Right atrium auricular region (tissue), 2 donors: ENCODE data around the gene CDCA4. TPM values are rescaled to one million over a fixed set of nuclear protein-coding genes. Genes with fewer than 3 reads are reported as not detected.
A peak's percentile ranks its signal among the peaks of the same experiment; 100 is the strongest.
"Not testable (repeated sequence)": the region's sequence is repeated elsewhere in the genome, so short reads cannot be mapped to it uniquely, and the experiment has no call there.

Experiments
- DNase-seq: peaks from one replicate; pipeline ENCODE4 v3.0.0-alpha.2; 2019; ENCODE audit warnings: low spot score
- H3K27ac ChIP-seq, 2 donors: fragments of 200-600 bp; sonication (generic); 1 replicate in 1 of 2; 2 replicates in 1 of 2; pipeline ENCODE4 v1.5.1; 2016 to 2019
- H3K27me3 ChIP-seq, 2 donors: fragments of 200-600 bp; sonication (generic); one replicate each; pipeline versions ENCODE4 v1.5.1 to v1.6.0; 2017 to 2019
- H3K36me3 ChIP-seq: fragments of 200-600 bp; sonication (generic); one replicate; pipeline ENCODE4 v1.5.1; 2016
- H3K4me1 ChIP-seq, 2 donors: fragments of 200-600 bp; sonication (generic); one replicate each; pipeline versions ENCODE4 v1.5.1 to v1.6.0; 2017 to 2019
- H3K4me3 ChIP-seq, 2 donors: fragments of 200-600 bp; sonication (generic); 1 replicate in 1 of 2; 2 replicates in 1 of 2; pipeline ENCODE4 v1.5.1; 2017 to 2019; ENCODE audit warnings: mild to moderate bottlenecking in 1 of 2, moderate library complexity in 1 of 2
- H3K9me3 ChIP-seq, 2 donors: fragments of 200-600 bp; sonication (generic); one replicate each; pipeline ENCODE4 v1.5.1; 2019
- CTCF ChIP-seq, 2 donors: fragments of 200-600 bp; sonication (generic); IDR thresholded peaks; one replicate each; pipeline ENCODE4 v1.5.1; 2019; ENCODE audit warnings: antibody characterized with exemption in 2 of 2
- total RNA-seq, 2 donors: library from RNA; depleted of rRNA; stranded (reverse); fragments of >200 nt; gene quantifications; one replicate each; pipeline ENCODE4 v1.1.0, GENCODE V29; 2016

The CDCA4 gene
- total RNA-seq, 2 donors from 2014 or later, result 3.3 to 5.1 TPM

- Histone ChIP-seq H3K9me3 (no peaks in the 10 kb centered on the region), H3K27me3 (no peaks in the 10 kb centered on the region), H3K27ac (no peak overlapping the region), H3K36me3 (no peaks in the 10 kb centered on the region), H3K4me3 (no peak overlapping the region), H3K4me1 (peaks cover 0 to 25% of the 10 kb centered on the region in 2 donors)
- TF ChIP-seq CTCF (IDR thresholded peaks at IDR 0.05), result no peak
- no peak for DNase-seq
Measured at GRCh38 chr14:105067140-105067968, 46.5 kb upstream of the CDCA4 start.

- peak overlapping the region in 1 of 2 donors; percentile 35 for H3K27ac ChIP-seq
- H3K4me1 ChIP-seq, result peaks cover 0 to 32% of the 10 kb centered on the region in 2 donors
Measured at GRCh38 chr14:105066240-105067071, 45.6 kb upstream of the CDCA4 start.

GRCh38 chr14:105065280-105066228 lies 44.7 kb upstream of the CDCA4 start, which contains the start of gene GPR132:
Gene GPR132, minus strand, starts transcription at chr14:105065430. Its CDS starts 10,010 bp downstream, at chr14:105055420.
- Histone ChIP-seq H3K4me1 (peaks cover 0 to 41% of the 10 kb centered on the region in 2 donors), H3K4me3 (peak within 1 kb of the TSS; percentile 5 to 22), H3K27ac (peak within 1 kb of the TSS; percentile 53 to 56), H3K9me3 (no peaks in the 10 kb centered on the region), H3K27me3 (no peaks in the 10 kb centered on the region), H3K36me3 (no peaks in the 10 kb centered on the region)
- no peak for TF ChIP-seq CTCF (IDR thresholded peaks at IDR 0.05)
- no peak for DNase-seq

More at GRCh38 chr14:105066240-105067071, 45.6 kb upstream of the CDCA4 start:
- TF ChIP-seq CTCF (IDR thresholded peaks at IDR 0.05), result no peak
- no peak for DNase-seq
- H3K4me3 ChIP-seq, result no peak overlapping the region
- H3K27me3 ChIP-seq, result no peaks in the 10 kb centered on the region
- no peaks in the 10 kb centered on the region for H3K9me3 ChIP-seq
- H3K36me3 ChIP-seq, result no peaks in the 10 kb centered on the region

- no peak for DNase-seq
- TF ChIP-seq CTCF (IDR thresholded peaks at IDR 0.05), result no peak
- Histone ChIP-seq H3K27ac (peak overlapping the region; percentile 53 to 56), H3K4me3 (peak overlapping the region; percentile 5 to 22), H3K9me3 (no peaks in the 10 kb centered on the region), H3K4me1 (peaks cover 0 to 49% of the 10 kb centered on the region in 2 donors), H3K36me3 (no peaks in the 10 kb centered on the region), H3K27me3 (no peaks in the 10 kb centered on the region)
Measured at GRCh38 chr14:105064721-105065143, 43.8 kb upstream of the CDCA4 start.

GRCh38 chr14:105064001-105064400 lies 43.1 kb upstream of the CDCA4 start:
- Histone ChIP-seq H3K27me3 (no peaks in the 10 kb centered on the region), H3K9me3 (no peaks in the 10 kb centered on the region), H3K27ac (peak overlapping the region in 1 of 2 donors; percentile 53), H3K4me1 (peaks cover 0 to 56% of the 10 kb centered on the region in 2 donors), H3K4me3 (peak overlapping the region in 1 of 2 donors; percentile 22), H3K36me3 (no peaks in the 10 kb centered on the region)
- DNase-seq, result no peak
- no peak for TF ChIP-seq CTCF (IDR thresholded peaks at IDR 0.05)

- H3K4me1 ChIP-seq, result peaks cover 0 to 61% of the 10 kb centered on the region in 2 donors
- H3K9me3 ChIP-seq, H3K36me3 ChIP-seq, DNase-seq, H3K27me3 ChIP-seq, H3K4me3 ChIP-seq: not testable (repeated sequence)
- peak overlapping the region in 1 of 2 donors; percentile 4 for H3K27ac ChIP-seq
Measured at GRCh38 chr14:105063506-105063905, 42.6 kb upstream of the CDCA4 start.
